HCT116 (cell line): ENCODE results near the gene GKAP1. TPM values are rescaled to one million over a fixed set of nuclear protein-coding genes. Genes with fewer than 3 reads are reported as not detected.

Source experiments
- ATAC-seq: fragments of 200-7000 bp; cut with Tn5 transposase; 2 replicates; pipeline ENCODE4 v1.9.1; 2020; ENCODE audit warnings: mild to moderate bottlenecking, moderate library complexity
- BruUV-seq: library from RNA; stranded (reverse); fragments of 400-500 nt; replicated peaks from 2 replicates; lab custom pipeline; 2021; lab: Mats Ljungman, UMichigan
- CTCF ChIA-PET: fragments of 300-600 bp; sonication (Branson Sonifier 250); formaldehyde crosslinking; loops from one replicate; lab custom pipeline; 2021; ENCODE audit warnings: antibody characterized with exemption; lab: Charles Lee
- POLR2A ChIA-PET: fragments of 300-600, 350-600 bp; sonication (Branson Sonifier 250); formaldehyde crosslinking; loops from one replicate; lab custom pipeline; 2021; ENCODE audit warnings: antibody characterized with exemption; lab: Charles Lee
- RAD21 ChIA-PET, 2 experiments: fragments of 300-600 bp; sonication (Branson Sonifier 250); formaldehyde crosslinking; loops; one replicate each; lab custom pipeline; 2023; ENCODE audit warnings: low total read pairs in 2 of 2; ENCODE audit not compliant: uncharacterized antibody in 2 of 2, unreplicated experiment in 2 of 2, low non-redundant PET in 1 of 2; lab: Charles Lee
- DNase-seq: peaks from one replicate; pipeline ENCODE4 v3.0.0-alpha.2; 2010; ENCODE audit warnings: low read depth, low spot score
- H2AFZ ChIP-seq: fragments of 200-600 bp; shearing (Covaris generic), sonication (generic); 2 replicates; pipeline ENCODE4 v1.6.1; 2017; ENCODE audit warnings: low read depth, mixed run types, mixed read lengths, antibody characterized with exemption, low read length; ENCODE audit not compliant: poor library complexity, severe bottlenecking
- H3K27ac ChIP-seq: 2 replicates; pipeline ENCODE4 v1.5.1; 2012; ENCODE audit warnings: low read depth, low read length
- H3K27me3 ChIP-seq: fragments of 200-600 bp; sonication (generic); 2 replicates; pipeline ENCODE4 v1.6.1; 2016; ENCODE audit warnings: mixed run types, low read length, mixed read lengths; ENCODE audit not compliant: insufficient read depth
- H3K36me3 ChIP-seq, 2 experiments: fragments of 200-500 bp in 1 of 2; fragments of 200-600 bp in 1 of 2; sonication (Bioruptor generic) in 1 of 2; sonication (generic) in 1 of 2; 2 replicates each; pipeline versions ENCODE4 v1.5.1 to v1.6.1; 2014 to 2016; ENCODE audit warnings: low read length in 2 of 2, inconsistent platforms in 1 of 2, mixed read lengths in 1 of 2, mixed run types in 1 of 2; ENCODE audit not compliant: insufficient read depth in 2 of 2, control insufficient read depth in 1 of 2
- H3K4me1 ChIP-seq, 2 experiments: fragments of 200-600 bp in 1 of 2; sonication (generic) in 1 of 2; 2 replicates each; pipeline versions ENCODE4 v1.5.1 to v1.6.1; 2012 to 2017; ENCODE audit warnings: low read length in 2 of 2, inconsistent platforms in 1 of 2, mild to moderate bottlenecking in 1 of 2, mixed read lengths in 1 of 2, mixed run types in 1 of 2, moderate library complexity in 1 of 2; ENCODE audit not compliant: insufficient read depth in 2 of 2, control insufficient read depth in 1 of 2
- H3K4me2 ChIP-seq: fragments of 200-600 bp; sonication (generic); 2 replicates; pipeline ENCODE4 v1.6.1; 2017; ENCODE audit warnings: mixed run types, low read length, mixed read lengths
- H3K4me3 ChIP-seq, 2 experiments: fragments of 200-600 bp in 1 of 2; sonication (generic) in 1 of 2; replicated peaks in 1 of 2; 2 replicates each; pipeline ENCODE4 v1.5.1; 2011 to 2016; ENCODE audit warnings: low read length in 2 of 2, control low read depth in 1 of 2, low read depth in 1 of 2, mild to moderate bottlenecking in 1 of 2, mixed read lengths in 1 of 2, mixed run types in 1 of 2
- H3K79me2 ChIP-seq: fragments of 200-600 bp; sonication (generic); 2 replicates; pipeline ENCODE4 v1.6.1; 2017; ENCODE audit warnings: mild to moderate bottlenecking, mixed run types, low read length, moderate library complexity, mixed read lengths; ENCODE audit not compliant: insufficient read depth
- H3K9ac ChIP-seq: fragments of 200-600 bp; sonication (generic); 2 replicates; pipeline ENCODE4 v1.6.1; 2016; ENCODE audit warnings: low read length, mixed read lengths
- H3K9me2 ChIP-seq: fragments of 200-600 bp; sonication (generic), shearing (Covaris generic); 2 replicates; pipeline ENCODE4 v1.6.1; 2017; ENCODE audit warnings: mixed run types, mild to moderate bottlenecking, moderate library complexity; ENCODE audit not compliant: insufficient read depth
- H3K9me3 ChIP-seq, 2 experiments: fragments of 200-500 bp in 1 of 2; fragments of 200-600 bp in 1 of 2; sonication (Bioruptor generic) in 1 of 2; sonication (generic) in 1 of 2; 2 replicates each; pipeline ENCODE4 v1.6.1; 2014 to 2017; ENCODE audit warnings: low read length in 2 of 2, mixed read lengths in 2 of 2, inconsistent platforms in 1 of 2, low read depth in 1 of 2, mild to moderate bottlenecking in 1 of 2, mixed run types in 1 of 2, moderate library complexity in 1 of 2; ENCODE audit not compliant: control insufficient read depth in 1 of 2, insufficient read depth in 1 of 2
- H4K20me1 ChIP-seq: fragments of 200-600 bp; sonication (generic), shearing (Covaris generic); 2 replicates; pipeline ENCODE4 v1.6.1; 2017; ENCODE audit warnings: mixed run types, mild to moderate bottlenecking, moderate library complexity; ENCODE audit not compliant: insufficient read depth
- ELF1 ChIP-seq: IDR thresholded peaks from 2 replicates; pipeline ENCODE4 v1.6.1; 2012; ENCODE audit warnings: low read depth, borderline replicate concordance
- EZH2 ChIP-seq: fragments of 200-600 bp; sonication (generic); IDR thresholded peaks from 2 replicates; pipeline ENCODE4 v1.6.1; 2017; ENCODE audit warnings: antibody characterized with exemption, mixed run types
- JUND ChIP-seq: IDR thresholded peaks from 2 replicates; pipeline ENCODE4 v1.6.1; 2012
- POLR2A ChIP-seq: IDR thresholded peaks from 2 replicates; pipeline ENCODE4 v1.7.0; 2011; ENCODE audit warnings: borderline replicate concordance; ENCODE audit not compliant: insufficient read depth, insufficient read length; ENCODE audit errors: extremely low read depth
- POLR2AphosphoS5 ChIP-seq: IDR thresholded peaks from 2 replicates; pipeline ENCODE4 v1.6.1; 2011; ENCODE audit warnings: mild to moderate bottlenecking, low read depth, low read length, moderate library complexity
- RAD21 ChIP-seq: IDR thresholded peaks from 2 replicates; pipeline ENCODE4 v1.6.1; 2012; ENCODE audit warnings: low read depth, mild to moderate bottlenecking
- TCF7L2 ChIP-seq: IDR thresholded peaks from 2 replicates; pipeline ENCODE4 v1.7.0; 2011; ENCODE audit warnings: borderline replicate concordance, inconsistent platforms; ENCODE audit not compliant: insufficient read depth, insufficient read length; ENCODE audit errors: extremely low read depth
- ZNF274 ChIP-seq: fragments of 200-500 bp; sonication (Bioruptor generic); IDR thresholded peaks from 2 replicates; pipeline ENCODE4 v1.6.1; 2014; ENCODE audit warnings: mild to moderate bottlenecking, low read depth, low read length, inconsistent platforms
- intact Hi-C: fragments of 100-400 bp; cut with micrococcal nuclease; formaldehyde crosslinking; loops from 2 replicates; pipeline ENCODE4 v1.10.0; 2022
- total RNA-seq: library from RNA; stranded (reverse); gene quantifications from one replicate; pipeline ENCODE4 v1.2.1, GENCODE V29; 2021; ENCODE audit not compliant: unreplicated experiment
- TF ChIP-seq, protein P1 (sequence below): IDR thresholded peaks from 2 replicates; pipeline ENCODE4 v1.6.1; 2012

The GKAP1 gene
- total RNA-seq, 1 experiment from 2014 or later = 6.8 TPM

GRCh38 chr9:83691492-83691891 is 126.1 kb downstream of the GKAP1 start:
- Histone ChIP-seq H2AFZ (no peak overlapping the region), H3K9me2 (no peaks in the 10 kb centered on the region), H4K20me1 (peaks cover 69% of the 10 kb centered on the region; the same call in 1 of the 2 replicates), H3K27me3 (no peaks in the 10 kb centered on the region), H3K27ac (no peak overlapping the region), H3K9ac (no peak overlapping the region), H3K4me1 (no peaks in the 10 kb centered on the region), H3K36me3 (no peaks in the 10 kb centered on the region), H3K9me3 (no peaks in the 10 kb centered on the region), H3K4me2 (no peak overlapping the region), H3K4me3 (no peak overlapping the region), H3K79me2 (peaks cover 100% of the 10 kb centered on the region)
- POLR2A ChIA-PET = no interaction called here
- TF ChIP-seq JUND (no peak), TCF7L2 (no peak), POLR2A (no peak), ELF1 (no peak), ZNF274 (no peak), RAD21 (no peak), EZH2 (no peak), POLR2AphosphoS5 (no peak)
- TF ChIP-seq, protein P1, sequence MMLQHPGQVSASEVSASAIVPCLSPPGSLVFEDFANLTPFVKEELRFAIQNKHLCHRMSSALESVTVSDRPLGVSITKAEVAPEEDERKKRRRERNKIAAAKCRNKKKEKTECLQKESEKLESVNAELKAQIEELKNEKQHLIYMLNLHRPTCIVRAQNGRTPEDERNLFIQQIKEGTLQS = no peak
- no peak for ATAC-seq
- RAD21 ChIA-PET = no interaction called here
- no peak for DNase-seq
- no TSS peak for BruUV-seq
- CTCF ChIA-PET = no interaction called here
- intact Hi-C loops = no loop called here

Other genes with a start within 250 kb of the GKAP1 start
- gene IDNK, start 194.6 kb downstream of the GKAP1 start, total RNA-seq = 3.3 TPM
- 128 TPM for gene UBQLN1, start 109.8 kb downstream of the GKAP1 start, total RNA-seq
- gene KIF27, start 103.7 kb upstream of the GKAP1 start, total RNA-seq = 4.3 TPM
- gene HNRNPK, start 162.4 kb upstream of the GKAP1 start, total RNA-seq = 624 TPM
- 26.8 TPM for gene RMI1, start 163.0 kb upstream of the GKAP1 start, total RNA-seq